Vagina (tissue), 2 donors: ENCODE results near the gene DHCR7. TPM values are rescaled to one million over a fixed set of nuclear protein-coding genes. Genes with fewer than 3 reads are reported as not detected.

ENCODE experiments used
- DNase-seq, 2 donors: peaks; one replicate each; pipeline ENCODE4 v3.0.0-alpha.2; 2017; ENCODE audit errors: extremely low spot score in 2 of 2
- H3K27ac ChIP-seq: fragments of 200-600 bp; sonication (generic); one replicate; pipeline ENCODE4 v1.5.1; 2019
- H3K27me3 ChIP-seq: fragments of 200-600 bp; sonication (generic); one replicate; pipeline ENCODE4 v1.5.1; 2019
- H3K36me3 ChIP-seq, 2 donors: fragments of 200-600 bp; sonication (generic); one replicate each; pipeline ENCODE4 v1.5.1; 2017 to 2019
- H3K4me1 ChIP-seq: fragments of 200-600 bp; sonication (generic); one replicate; pipeline ENCODE4 v1.5.1; 2019
- H3K4me3 ChIP-seq, 2 donors: fragments of 200-600 bp; sonication (generic); 1 replicate in 1 of 2; 2 replicates in 1 of 2; pipeline ENCODE4 v1.5.1; 2016 to 2019
- H3K9me3 ChIP-seq: fragments of 200-600 bp; sonication (generic); one replicate; pipeline ENCODE4 v1.5.1; 2019
- CTCF ChIP-seq, 3 experiments: fragments of 450-650 bp in 2 of 3; fragments of 200-600 bp in 1 of 3; sonication (generic) in 1 of 3; IDR thresholded peaks; one replicate each; pipeline ENCODE4 v1.5.1; 2017 to 2019; ENCODE audit warnings: antibody characterized with exemption in 3 of 3, mild to moderate bottlenecking in 2 of 3, moderate library complexity in 2 of 3
- POLR2A ChIP-seq, 2 donors: fragments of 450-650 bp; IDR thresholded peaks; one replicate each; pipeline ENCODE4 v1.6.1; 2017; ENCODE audit warnings: antibody characterized with exemption in 2 of 2, mild to moderate bottlenecking in 2 of 2, moderate library complexity in 2 of 2
- POLR2AphosphoS5 ChIP-seq, 2 donors: sonication (generic); formaldehyde crosslinking; IDR thresholded peaks; one replicate each; pipeline ENCODE4 v1.9.0; 2017; ENCODE audit warnings: antibody characterized with exemption in 2 of 2, mild to moderate bottlenecking in 2 of 2, low read depth in 1 of 2; ENCODE audit not compliant: insufficient read depth in 1 of 2
- intact Hi-C: fragments of 100-400 bp; cut with DNase I; formaldehyde crosslinking; loops from one replicate; pipeline ENCODE4 v1.15.1; 2023
- total RNA-seq: library from RNA; depleted of rRNA; stranded (reverse); fragments of >200 nt; gene quantifications from one replicate; pipeline ENCODE4 v1.2.3, GENCODE V29; 2016

DHCR7 gene
- total RNA-seq, 1 donor from 2014 or later: 26.8 TPM

- intact Hi-C loops: no loop called here
- Histone ChIP-seq H3K4me1 (no peaks in the 10 kb centered on the region), H3K36me3 (peaks cover 0 to 31% of the 10 kb centered on the region in 2 donors), H3K27ac (no peak overlapping the region), H3K4me3 (no peak overlapping the region), H3K27me3 (no peaks in the 10 kb centered on the region), H3K9me3 (no peaks in the 10 kb centered on the region)
- TF ChIP-seq POLR2A (IDR thresholded peaks at IDR 0.05) (no peak), CTCF (IDR thresholded peaks at IDR 0.05) (no peak), POLR2AphosphoS5 (IDR thresholded peaks at IDR 0.05; ENCODE audit: insufficient read depth in 1 of 2, low read depth in 1 of 2) (no peak)
- no peak for DNase-seq
These were observed 19.0 kb upstream of the DHCR7 start for GRCh38 chr11:71467164-71467563.

- intact Hi-C loops: no loop called here
- Histone ChIP-seq H3K4me3 (no peak overlapping the region), H3K36me3 (peaks cover 0 to 29% of the 10 kb centered on the region in 2 donors), H3K9me3 (no peaks in the 10 kb centered on the region), H3K27ac (no peak overlapping the region), H3K4me1 (no peaks in the 10 kb centered on the region), H3K27me3 (no peaks in the 10 kb centered on the region)
- no peak for TF ChIP-seq POLR2AphosphoS5 (IDR thresholded peaks at IDR 0.05; ENCODE audit: insufficient read depth in 1 of 2, low read depth in 1 of 2)
- no peak for TF ChIP-seq POLR2A (IDR thresholded peaks at IDR 0.05)
- TF ChIP-seq CTCF (IDR thresholded peaks at IDR 0.05): no peak
- DNase-seq: no peak
These were observed 18.2 kb upstream of the DHCR7 start for GRCh38 chr11:71466358-71466757.

GRCh38 chr11:71465054-71465453, 16.9 kb upstream of the DHCR7 start:
- Histone ChIP-seq H3K27me3 (no peaks in the 10 kb centered on the region), H3K9me3 (no peaks in the 10 kb centered on the region), H3K27ac (no peak overlapping the region), H3K4me1 (no peaks in the 10 kb centered on the region), H3K4me3 (no peak overlapping the region), H3K36me3 (peaks cover 0 to 41% of the 10 kb centered on the region in 2 donors)
- no peak for DNase-seq
- intact Hi-C loops: no loop called here
- TF ChIP-seq CTCF (IDR thresholded peaks at IDR 0.05) (no peak), POLR2AphosphoS5 (IDR thresholded peaks at IDR 0.05; ENCODE audit: insufficient read depth in 1 of 2, low read depth in 1 of 2) (no peak), POLR2A (IDR thresholded peaks at IDR 0.05) (no peak)

- H3K4me1 ChIP-seq: no peaks in the 10 kb centered on the region
- H3K36me3 ChIP-seq: peaks cover 0 to 55% of the 10 kb centered on the region in 2 donors
- no peak overlapping the region for H3K4me3 ChIP-seq
- DNase-seq: no peak
- no peak overlapping the region for H3K27ac ChIP-seq
- no peaks in the 10 kb centered on the region for H3K27me3 ChIP-seq
- intact Hi-C loops: no loop called here
- H3K9me3 ChIP-seq: no peaks in the 10 kb centered on the region
- TF ChIP-seq CTCF (IDR thresholded peaks at IDR 0.05) (no peak), POLR2AphosphoS5 (IDR thresholded peaks at IDR 0.05; ENCODE audit: insufficient read depth in 1 of 2, low read depth in 1 of 2) (no peak), POLR2A (IDR thresholded peaks at IDR 0.05) (no peak)
These were observed 15.4 kb upstream of the DHCR7 start for GRCh38 chr11:71463331-71464211.

- H3K27me3 ChIP-seq: no peaks in the 10 kb centered on the region
- intact Hi-C loops: no loop called here
- no peak overlapping the region for H3K4me3 ChIP-seq
- H3K27ac ChIP-seq: no peak overlapping the region
- no peak for TF ChIP-seq POLR2AphosphoS5 (IDR thresholded peaks at IDR 0.05; ENCODE audit: insufficient read depth in 1 of 2, low read depth in 1 of 2)
- no peak for TF ChIP-seq CTCF (IDR thresholded peaks at IDR 0.05)
- no peak for TF ChIP-seq POLR2A (IDR thresholded peaks at IDR 0.05)
- H3K9me3 ChIP-seq: no peaks in the 10 kb centered on the region
- H3K4me1 ChIP-seq: no peaks in the 10 kb centered on the region
- H3K36me3 ChIP-seq: peaks cover 0 to 61% of the 10 kb centered on the region in 2 donors
- no peak for DNase-seq
These were observed 14.5 kb upstream of the DHCR7 start for GRCh38 chr11:71462726-71463125.
